ENCODE data around the gene RNF13. TPM values are rescaled to one million over a fixed set of nuclear protein-coding genes. Genes with fewer than 3 reads are reported as not detected.

Gene RNF13
- total and polyA plus RNA-seq, 2 donors (not counting 1 experiment from before 2014, with no cell fraction given): 38.0 to 86.5 TPM

- WGBS (ENCODE audit: insufficient coverage): no CpG with 5 or more reads among the region's 2 CpGs
- Histone ChIP-seq H4K20me1 (ENCODE audit: control insufficient read depth, insufficient read depth, low read length, poor library complexity, severe bottlenecking) (peaks cover 13% of the 10 kb centered on the region), H3K4me1 (ENCODE audit: control insufficient read depth in 2 of 2, insufficient read depth in 2 of 2, low read length in 2 of 2) (no peaks in the 10 kb centered on the region), H3K4me2 (replicated peaks; ENCODE audit: low read depth, low read length, poor library complexity, severe bottlenecking) (no peak overlapping the region), H3K27me3 (replicated peaks in 1 of 4; ENCODE audit: control extremely low read depth in 1 of 4, control insufficient read depth in 3 of 4, insufficient read depth in 4 of 4, low read length in 3 of 4) (no peaks in the 10 kb centered on the region), H2AFZ (ENCODE audit: insufficient read depth, low read depth, low read length, poor library complexity, severe bottlenecking) (no peak overlapping the region), H3K27ac (ENCODE audit: low read length in 2 of 2) (no peak overlapping the region), H3K4me3 (ENCODE audit: control extremely low read depth in 1 of 5, extremely low read depth in 1 of 5, insufficient read depth in 1 of 5, low read depth in 2 of 5, low read length in 4 of 5) (no peak overlapping the region), H3K79me2 (ENCODE audit: control insufficient read depth, insufficient read depth, low read length) (peaks cover 18% of the 10 kb centered on the region), H3K36me3 (replicated peaks in 1 of 2; ENCODE audit: control extremely low read depth in 1 of 2, control insufficient read depth in 1 of 2, extremely low read depth in 1 of 2, insufficient read depth in 2 of 2, low read length in 1 of 2) (peaks cover 2 to 16% of the 10 kb centered on the region in 2 experiments), H3K9ac (ENCODE audit: low read length) (no peak overlapping the region), H3K9me3 (ENCODE audit: control extremely low read depth in 1 of 3, control insufficient read depth in 2 of 3, insufficient read depth in 1 of 3, low read length in 2 of 3) (peaks cover 0 to 9% (median 5%) of the 10 kb centered on the region in 3 donors)
- peaks cover 2% of the 10 kb centered on the region for H3K4me1 Mint-ChIP-seq
- no peak overlapping the region for H3K4me3 Mint-ChIP-seq
- TF ChIP-seq EZH2 (IDR thresholded peaks at IDR 0.05; ENCODE audit: borderline replicate concordance, insufficient read depth, low read depth, low read length, poor library complexity, severe bottlenecking) (no peak), CTCF (IDR thresholded peaks at IDR 0.05) (no peak)
- ChIA-PET POLR2A (no interaction called here), CTCF (no interaction called here)
- no peak for ATAC-seq (ENCODE audit: low read depth)
- H3K27me3 Mint-ChIP-seq: no peaks in the 10 kb centered on the region
- no peak overlapping the region for H3K27ac Mint-ChIP-seq
- no peak for DNase-seq
- intact Hi-C loops (cut with micrococcal nuclease): no loop called here
- peaks cover 3% of the 10 kb centered on the region for H3K9me3 Mint-ChIP-seq (ENCODE audit: insufficient read depth)
Measured at GRCh38 chr3:149872589-149872988, 59.6 kb downstream of the RNF13 start.

GRCh38 chr3:149877668-149878067 lies 64.7 kb downstream of the RNF13 start:
- no peak for DNase-seq
- H3K79me2 ChIP-seq (ENCODE audit: control insufficient read depth, insufficient read depth, low read length): no peaks in the 10 kb centered on the region
- peaks cover 5% of the 10 kb centered on the region for H3K4me1 Mint-ChIP-seq
- WGBS (ENCODE audit: insufficient coverage): no CpG with 5 or more reads among the region's 1 CpG
- ChIA-PET POLR2A (no interaction called here), CTCF (no interaction called here)
- H3K27me3 ChIP-seq (replicated peaks in 1 of 4; ENCODE audit: control extremely low read depth in 1 of 4, control insufficient read depth in 3 of 4, insufficient read depth in 4 of 4, low read length in 3 of 4): no peaks in the 10 kb centered on the region
- intact Hi-C loops (cut with micrococcal nuclease): no loop called here
- no peak overlapping the region for H3K9ac ChIP-seq (ENCODE audit: low read length)
- no peak overlapping the region for H3K27ac ChIP-seq (ENCODE audit: low read length in 2 of 2)
- peaks cover 3% of the 10 kb centered on the region for H4K20me1 ChIP-seq (ENCODE audit: control insufficient read depth, insufficient read depth, low read length, poor library complexity, severe bottlenecking)
- no peaks in the 10 kb centered on the region for H3K9me3 Mint-ChIP-seq (ENCODE audit: insufficient read depth)
- no peak for TF ChIP-seq EZH2 (IDR thresholded peaks at IDR 0.05; ENCODE audit: borderline replicate concordance, insufficient read depth, low read depth, low read length, poor library complexity, severe bottlenecking)
- TF ChIP-seq CTCF (IDR thresholded peaks at IDR 0.05): no peak
- H3K27me3 Mint-ChIP-seq: no peaks in the 10 kb centered on the region
- H2AFZ ChIP-seq (ENCODE audit: insufficient read depth, low read depth, low read length, poor library complexity, severe bottlenecking): no peak overlapping the region
- peaks cover 3 to 10% of the 10 kb centered on the region in 2 experiments for H3K36me3 ChIP-seq (replicated peaks in 1 of 2; ENCODE audit: control extremely low read depth in 1 of 2, control insufficient read depth in 1 of 2, extremely low read depth in 1 of 2, insufficient read depth in 2 of 2, low read length in 1 of 2)
- no peak overlapping the region for H3K27ac Mint-ChIP-seq
- peaks cover 6% of the 10 kb centered on the region in 2 donors for H3K4me1 ChIP-seq (ENCODE audit: control insufficient read depth in 2 of 2, insufficient read depth in 2 of 2, low read length in 2 of 2)
- no peak overlapping the region for H3K4me3 ChIP-seq (ENCODE audit: control extremely low read depth in 1 of 5, extremely low read depth in 1 of 5, insufficient read depth in 1 of 5, low read depth in 2 of 5, low read length in 4 of 5)
- no peak overlapping the region for H3K4me2 ChIP-seq (replicated peaks; ENCODE audit: low read depth, low read length, poor library complexity, severe bottlenecking)
- ATAC-seq (ENCODE audit: low read depth): no peak
- H3K4me3 Mint-ChIP-seq: no peak overlapping the region
- H3K9me3 ChIP-seq (ENCODE audit: control extremely low read depth in 1 of 3, control insufficient read depth in 2 of 3, insufficient read depth in 1 of 3, low read length in 2 of 3): no peaks in the 10 kb centered on the region
